K562 treated with DMSO at 1 percent for 24 hours (cell line): ENCODE data around the gene EIF2B5. TPM values are rescaled to one million over a fixed set of nuclear protein-coding genes. Genes with fewer than 3 reads are reported as not detected.

Experiments used
- total RNA-seq: library from RNA; unstranded; fragments of 300-600 nt; gene quantifications from 2 replicates; pipeline ENCODE4 v1.2.3, GENCODE V29; 2022; ENCODE audit warnings: low read depth; ENCODE audit not compliant: insufficient read depth

EIF2B5 gene
- total RNA-seq = 54.7 and 56.3 TPM in 2 replicates

DNA sequence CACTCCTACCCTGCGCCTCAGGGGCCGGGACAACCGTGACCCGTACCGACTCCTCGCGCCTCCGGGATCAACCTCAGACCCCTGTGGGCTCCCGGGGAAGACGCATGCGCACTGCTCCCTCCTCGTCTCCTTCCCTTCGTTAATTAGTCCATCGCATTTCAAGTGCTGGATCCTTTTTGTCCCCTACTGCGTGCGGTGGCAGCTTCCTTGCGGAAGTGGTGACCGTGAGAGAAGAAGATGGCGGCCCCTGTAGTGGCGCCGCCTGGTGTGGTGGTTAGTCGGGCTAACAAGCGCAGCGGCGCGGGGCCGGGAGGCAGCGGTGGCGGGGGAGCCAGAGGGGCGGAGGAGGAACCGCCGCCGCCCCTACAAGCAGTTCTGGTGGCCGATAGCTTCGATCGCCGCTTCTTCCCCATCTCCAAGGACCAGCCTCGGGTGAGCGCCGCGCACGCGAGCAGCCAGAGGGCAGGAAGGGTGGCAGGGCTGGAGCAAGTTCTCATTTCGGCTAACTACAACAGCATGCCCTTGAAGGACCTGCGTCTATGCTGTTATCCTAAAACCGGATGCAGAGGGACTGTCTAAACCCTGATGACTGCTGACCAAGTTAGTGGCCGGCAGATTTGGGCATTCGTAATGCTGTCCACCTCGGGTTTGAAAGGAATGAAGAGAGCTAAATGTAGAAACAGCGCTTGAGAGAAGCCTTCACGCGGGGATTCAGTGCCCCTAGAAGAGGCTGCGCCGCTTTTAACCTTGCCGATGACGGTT lies at the start of gene EIF2B5:
Gene EIF2B5 (plus strand): TSS at position 210 of the 762 bp plus-strand sequence. CDS start 28 bp downstream, at position 238.

GRCh38 chr3:184096811-184097383 lies 38.3 kb upstream of the EIF2B5 start, which contains the start of gene HTR3E:
Gene HTR3E, plus strand, starts transcription at chr3:184097064. Its CDS starts 466 bp downstream, at chr3:184097530.

GRCh38 chr3:184154885-184155643 lies 19.9 kb downstream of the EIF2B5 start, which contains the start of gene DVL3:
Gene DVL3, plus strand, starts transcription at chr3:184155377. Its CDS starts 259 bp downstream, at chr3:184155636.

DNA sequence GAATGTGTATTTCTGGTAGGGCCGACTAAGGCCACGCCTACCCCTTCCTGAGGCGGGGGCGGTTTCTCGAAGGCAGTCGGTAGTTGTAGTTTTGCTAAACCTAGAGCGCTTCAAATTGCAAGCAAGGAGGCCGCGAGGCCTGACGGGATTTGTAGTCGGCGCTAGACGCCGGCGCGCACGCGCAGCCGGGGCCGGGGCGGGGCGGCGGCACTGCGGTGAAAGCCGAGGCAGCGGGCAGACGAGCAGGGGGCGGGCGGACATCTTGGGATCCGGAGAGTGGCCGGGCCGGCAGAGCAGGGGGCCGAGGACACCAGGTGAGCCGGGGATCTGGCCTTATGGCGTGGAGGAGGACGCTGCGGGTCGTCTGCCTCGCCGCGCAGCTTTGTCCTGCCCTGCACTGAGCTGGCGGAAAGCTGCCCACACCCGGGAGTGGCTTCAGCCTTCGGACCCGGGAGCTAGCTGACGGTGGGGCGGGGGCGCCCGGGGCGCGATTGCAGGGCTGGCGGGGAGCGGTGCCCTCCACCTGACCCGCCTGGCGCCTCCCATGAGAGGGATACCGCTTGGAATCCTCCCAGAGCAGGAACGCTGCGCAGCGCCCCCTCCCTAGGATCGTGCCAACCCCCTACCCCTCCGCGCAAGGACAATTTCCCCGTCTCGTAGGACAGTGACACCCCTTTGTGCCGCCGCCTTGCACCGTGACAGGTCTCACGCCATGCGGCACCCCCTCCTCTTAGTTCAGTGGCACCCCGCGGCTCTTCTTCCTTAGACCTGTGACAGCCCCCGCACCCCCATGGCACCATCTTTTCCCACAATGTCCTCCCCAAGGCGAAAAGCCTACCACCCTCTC lies 39.7 kb downstream of the EIF2B5 start, which contains the start of gene AP2M1:
Gene AP2M1 (plus strand): TSS at position 210 of the 847 bp plus-strand sequence. CDS start 2,139 bp downstream, outside the sequence.

GRCh38 chr3:184186184-184186901 lies 51.2 kb downstream of the EIF2B5 start, which contains the start of gene ABCF3:
Gene ABCF3, plus strand, starts transcription at chr3:184186199. Its CDS starts 9 bp downstream, at chr3:184186208.

Other genes starting within 250 kb of the EIF2B5 start
- 23.2 and 24.0 TPM in 2 replicates for gene ABCC5, start 117.5 kb upstream of the EIF2B5 start, total RNA-seq
- gene HTR3D, start 103.6 kb upstream of the EIF2B5 start, total RNA-seq = not detected in 2 replicates
- not detected in 2 replicates for gene HTR3C, start 82.3 kb upstream of the EIF2B5 start, total RNA-seq
- gene HTR3E, start 38.3 kb upstream of the EIF2B5 start, total RNA-seq = not detected in 2 replicates
- 60.4 and 65.5 TPM in 2 replicates for gene DVL3, start 20.0 kb downstream of the EIF2B5 start, total RNA-seq
- gene AP2M1, start 39.5 kb downstream of the EIF2B5 start, total RNA-seq = 632 and 681 TPM in 2 replicates
- gene ABCF3, start 50.8 kb downstream of the EIF2B5 start, total RNA-seq = 47.8 and 56.9 TPM in 2 replicates
- not detected in 2 replicates for gene VWA5B2, start 94.2 kb downstream of the EIF2B5 start, total RNA-seq
- gene ALG3, start 113.6 kb downstream of the EIF2B5 start, total RNA-seq = 77.9 and 79.5 TPM in 2 replicates
- 10.4 and 14.7 TPM in 2 replicates for gene EEF1AKMT4, start 114.3 kb downstream of the EIF2B5 start, total RNA-seq
- gene CAMK2N2, start 126.2 kb downstream of the EIF2B5 start, total RNA-seq = 0.43 TPM in 1 of 2 replicates, not detected in the other
- gene ECE2, start 140.7 kb downstream of the EIF2B5 start, total RNA-seq = not detected in 2 replicates
- 448 and 463 TPM in 2 replicates for gene PSMD2, start 163.9 kb downstream of the EIF2B5 start, total RNA-seq
- gene EIF4G1, start 179.2 kb downstream of the EIF2B5 start, total RNA-seq = 223 and 230 TPM in 2 replicates
- gene FAM131A, start 202.2 kb downstream of the EIF2B5 start, total RNA-seq = 22.9 and 24.4 TPM in 2 replicates
- 9.1 and 10.1 TPM in 2 replicates for gene CLCN2, start 226.2 kb downstream of the EIF2B5 start, total RNA-seq
- 93.4 and 94.2 TPM in 2 replicates for gene POLR2H, start 226.4 kb downstream of the EIF2B5 start, total RNA-seq
- 0.78 and 1.3 TPM in 2 replicates for gene THPO, start 242.8 kb downstream of the EIF2B5 start, total RNA-seq
- 0.43 and 0.71 TPM in 2 replicates for gene CHRD, start 244.7 kb downstream of the EIF2B5 start, total RNA-seq